AG04450 (cell line): Measurements from ENCODE around the gene DHRS3. TPM values are rescaled to one million over a fixed set of nuclear protein-coding genes. Genes with fewer than 3 reads are reported as not detected.

Experiments
- CTCF ChIA-PET: fragments of 300-600, 350-600 bp; formaldehyde crosslinking; extraction: SDS; loops from one replicate; lab custom pipeline; 2022; ENCODE audit warnings: antibody characterized with exemption, inconsistent platforms; lab: Charles Lee
- POLR2A ChIA-PET: fragments of 350-600 bp; formaldehyde crosslinking; extraction: SDS; loops from one replicate; lab custom pipeline; 2021; ENCODE audit warnings: antibody characterized with exemption, inconsistent platforms; lab: Yijun Ruan, JAX
- DNase-seq: peaks from one replicate; pipeline ENCODE4 v3.0.0-alpha.2; 2011; ENCODE audit warnings: low read depth, low spot score
- H3K27ac ChIP-seq: one replicate; pipeline ENCODE4 v1.5.1; 2012; ENCODE audit warnings: low read depth, low read length, control low read depth
- H3K27me3 ChIP-seq: one replicate; pipeline ENCODE4 v1.6.0; 2012; ENCODE audit warnings: low read length; ENCODE audit not compliant: control insufficient read depth, insufficient read depth
- H3K4me3 ChIP-seq: 2 replicates; pipeline ENCODE4 v1.5.1; 2011; ENCODE audit warnings: mild to moderate bottlenecking, low read depth, low read length, control low read depth
- H3K9me3 ChIP-seq: 2 replicates; pipeline ENCODE4 v1.5.1; 2012; ENCODE audit warnings: low read length; ENCODE audit not compliant: control insufficient read depth, insufficient read depth
- CTCF ChIP-seq: IDR thresholded peaks from 2 replicates; pipeline ENCODE4 v1.5.1; 2011; ENCODE audit warnings: low read depth, low read length, control low read depth, inconsistent platforms
- polyA plus RNA-seq: library from polyadenylated mRNA; depleted of rRNA; stranded (reverse); fragments of >200 nt; gene quantifications from 2 replicates; pipeline ENCODE4 v1.2.3, GENCODE V29; 2011

DHRS3 gene
- polyA plus RNA-seq, 1 experiment, result 42.3 TPM

GRCh38 chr1:12594966-12595756, 22.8 kb downstream of the DHRS3 start:
- Histone ChIP-seq H3K27ac (peak overlapping the region; percentile 99), H3K9me3 (no peaks in the 10 kb centered on the region; the same call in 1 of the 2 replicates), H3K4me3 (peak overlapping the region; percentile 49), H3K27me3 (no peaks in the 10 kb centered on the region)
- peak; percentile 33 for DNase-seq
- TF ChIP-seq CTCF, result no peak
- ChIA-PET CTCF (interaction anchor here (0.9 to 1.3 kb wide), 2 partner anchors 188 to 280 kb away, joined by 3 to 4 read pairs; no protein-coding TSS in a partner anchor), POLR2A (interaction anchor here (0.5 to 2.1 kb wide), 7 partner anchors 9 to 117 kb away, joined by 3 to 34 read pairs (median 10); partner anchors contain the start of gene DHRS3)

GRCh38 chr1:12594490-12594889, 23.5 kb downstream of the DHRS3 start:
- Histone ChIP-seq H3K27ac (peak overlapping the region; percentile 73), H3K9me3 (no peaks in the 10 kb centered on the region; the same call in 1 of the 2 replicates), H3K4me3 (peak overlapping the region; percentile 35; the same call in 1 of the 2 replicates), H3K27me3 (no peaks in the 10 kb centered on the region)
- POLR2A ChIA-PET, result interaction anchor here (1.0 kb wide), 1 partner anchor 21 kb away, joined by 3 read pairs; no protein-coding TSS in a partner anchor
- DNase-seq, result no peak
- CTCF ChIA-PET, result interaction anchor here (0.9 kb wide), 1 partner anchor 280 kb away, joined by 4 read pairs; no protein-coding TSS in a partner anchor
- TF ChIP-seq CTCF, result no peak

- TF ChIP-seq CTCF, result no peak
- no peak overlapping the region for H3K27ac ChIP-seq
- CTCF ChIA-PET, result interaction anchor here (1.0 kb wide), 1 partner anchor 363 kb away, joined by 3 read pairs; no protein-coding TSS in a partner anchor
- H3K4me3 ChIP-seq, result no peak overlapping the region
- no peak for DNase-seq
- no peaks in the 10 kb centered on the region for H3K27me3 ChIP-seq
- H3K9me3 ChIP-seq, result no peaks in the 10 kb centered on the region; the same call in 1 of the 2 replicates
- POLR2A ChIA-PET, result interaction anchor here (1.0 kb wide), 1 partner anchor 22 kb away, joined by 3 read pairs; no protein-coding TSS in a partner anchor
Observed at GRCh38 chr1:12593621-12594066, 24.4 kb downstream of the DHRS3 start.

GRCh38 chr1:12592496-12592895, 25.5 kb downstream of the DHRS3 start:
- POLR2A ChIA-PET, result no interaction called here
- H3K27me3 ChIP-seq, result no peaks in the 10 kb centered on the region
- H3K4me3 ChIP-seq, result no peak overlapping the region
- no peak for TF ChIP-seq CTCF
- no peak for DNase-seq
- CTCF ChIA-PET, result no interaction called here
- H3K27ac ChIP-seq, result no peak overlapping the region
- H3K9me3 ChIP-seq, result no peaks in the 10 kb centered on the region; the same call in 1 of the 2 replicates
